ENCODE measurements around the gene SETD1A.

SETD1A gene

GRCh38 chr16:30992931-30993816 lies 35.6 kb downstream of the SETD1A start:
- TF ChIP-seq CTCF (conservative IDR thresholded peaks at IDR 0.05): no peak
- no peak overlapping the region for H3K27ac ChIP-seq

GRCh38 chr16:30995927-30996323 lies 38.4 kb downstream of the SETD1A start:
- no peak for TF ChIP-seq CTCF (conservative IDR thresholded peaks at IDR 0.05)
- H3K27ac ChIP-seq: no peak overlapping the region

GRCh38 chr16:30996324-30996984 lies 38.9 kb downstream of the SETD1A start:
- H3K27ac ChIP-seq: no peak overlapping the region
- TF ChIP-seq CTCF (conservative IDR thresholded peaks at IDR 0.05): no peak

GRCh38 chr16:30996985-30997724 lies 39.6 kb downstream of the SETD1A start:
- TF ChIP-seq CTCF (conservative IDR thresholded peaks at IDR 0.05): no peak
- no peak overlapping the region for H3K27ac ChIP-seq

- no peak overlapping the region for H3K27ac ChIP-seq
- TF ChIP-seq CTCF (conservative IDR thresholded peaks at IDR 0.05): no peak
Observed at GRCh38 chr16:30997725-30998711, 40.5 kb downstream of the SETD1A start.

- H3K27ac ChIP-seq: no peak overlapping the region
Observed at GRCh38 chr16:30998852-30999761, 41.6 kb downstream of the SETD1A start.

More at GRCh38 chr16:30998852-30999761, 41.6 kb downstream of the SETD1A start:
- TF ChIP-seq CTCF (conservative IDR thresholded peaks at IDR 0.05): no peak
